ENCODE data around the gene ZNF506.
"Not testable (repeated sequence)": the region's sequence is repeated elsewhere in the genome, so short reads cannot be mapped to it uniquely, and the experiment has no call there.

The ZNF506 gene

DNA sequence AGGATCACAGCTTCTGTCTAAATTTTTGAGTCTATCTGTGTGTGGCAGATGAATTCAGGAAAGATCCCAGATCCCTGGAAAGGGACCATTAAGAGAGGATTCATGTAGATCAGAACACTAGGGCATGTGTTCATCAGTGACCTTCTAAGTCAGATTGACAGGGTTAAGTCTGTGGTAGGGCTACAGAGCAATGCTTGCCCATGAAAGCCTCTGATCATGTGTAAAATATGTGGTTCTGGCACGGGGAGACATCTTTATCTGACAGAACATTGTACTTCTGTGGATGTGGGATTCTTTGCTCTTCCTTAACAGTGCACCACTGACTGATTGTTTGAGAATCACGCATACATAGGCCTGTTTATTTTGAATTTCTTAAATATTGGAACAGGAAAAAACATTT, 42.9 kb downstream of the ZNF506 start:
- no peak overlapping the region for H3K4me3 ChIP-seq (ENCODE audit: low read depth, low read length)
- TF ChIP-seq, protein P1, sequence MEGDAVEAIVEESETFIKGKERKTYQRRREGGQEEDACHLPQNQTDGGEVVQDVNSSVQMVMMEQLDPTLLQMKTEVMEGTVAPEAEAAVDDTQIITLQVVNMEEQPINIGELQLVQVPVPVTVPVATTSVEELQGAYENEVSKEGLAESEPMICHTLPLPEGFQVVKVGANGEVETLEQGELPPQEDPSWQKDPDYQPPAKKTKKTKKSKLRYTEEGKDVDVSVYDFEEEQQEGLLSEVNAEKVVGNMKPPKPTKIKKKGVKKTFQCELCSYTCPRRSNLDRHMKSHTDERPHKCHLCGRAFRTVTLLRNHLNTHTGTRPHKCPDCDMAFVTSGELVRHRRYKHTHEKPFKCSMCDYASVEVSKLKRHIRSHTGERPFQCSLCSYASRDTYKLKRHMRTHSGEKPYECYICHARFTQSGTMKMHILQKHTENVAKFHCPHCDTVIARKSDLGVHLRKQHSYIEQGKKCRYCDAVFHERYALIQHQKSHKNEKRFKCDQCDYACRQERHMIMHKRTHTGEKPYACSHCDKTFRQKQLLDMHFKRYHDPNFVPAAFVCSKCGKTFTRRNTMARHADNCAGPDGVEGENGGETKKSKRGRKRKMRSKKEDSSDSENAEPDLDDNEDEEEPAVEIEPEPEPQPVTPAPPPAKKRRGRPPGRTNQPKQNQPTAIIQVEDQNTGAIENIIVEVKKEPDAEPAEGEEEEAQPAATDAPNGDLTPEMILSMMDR (IDR thresholded peaks at IDR 0.05; ENCODE audit: low read depth, low read length, missing control alignments): no peak
- in situ Hi-C loops (cut with HindIII; ENCODE audit: low sequenced_read_pairs): no loop called here
- no peak for DNase-seq (ENCODE audit: low read depth)

DNA sequence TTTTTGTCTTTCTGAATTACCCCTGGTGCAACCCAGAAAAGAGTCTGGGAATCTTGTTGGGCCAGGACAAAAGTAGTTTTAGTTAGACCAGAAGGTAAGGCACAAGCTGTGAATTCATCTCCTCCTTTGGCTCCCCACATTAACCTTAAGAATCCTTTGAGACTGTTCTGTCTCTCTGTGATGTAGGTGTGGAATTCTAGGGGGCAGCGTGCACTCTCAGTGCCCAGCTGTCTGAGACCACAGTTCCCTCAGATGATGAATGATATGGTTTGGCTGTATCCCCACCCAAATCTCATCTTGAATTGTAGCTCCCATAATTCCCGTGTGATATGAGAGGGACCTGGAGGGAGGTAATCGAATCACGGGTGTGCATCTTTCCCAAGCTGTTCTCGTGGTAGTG, 43.9 kb downstream of the ZNF506 start:
- TF ChIP-seq, protein P1 (IDR thresholded peaks at IDR 0.05; ENCODE audit: low read depth, low read length, missing control alignments): no peak
- no peak overlapping the region for H3K4me3 ChIP-seq (ENCODE audit: low read depth, low read length)
- DNase-seq (ENCODE audit: low read depth): no peak
- in situ Hi-C loops (cut with HindIII; ENCODE audit: low sequenced_read_pairs): no loop called here

GRCh38 chr19:19776206-19777008, 45.1 kb downstream of the ZNF506 start:
- H3K4me3 ChIP-seq (ENCODE audit: low read depth, low read length): peak overlapping the region; percentile 84
- DNase-seq (ENCODE audit: low read depth): peak; percentile 96
- in situ Hi-C loops (cut with HindIII; ENCODE audit: low sequenced_read_pairs): no loop called here
- TF ChIP-seq, protein P1 (IDR thresholded peaks at IDR 0.05; ENCODE audit: low read depth, low read length, missing control alignments): no peak

DNA sequence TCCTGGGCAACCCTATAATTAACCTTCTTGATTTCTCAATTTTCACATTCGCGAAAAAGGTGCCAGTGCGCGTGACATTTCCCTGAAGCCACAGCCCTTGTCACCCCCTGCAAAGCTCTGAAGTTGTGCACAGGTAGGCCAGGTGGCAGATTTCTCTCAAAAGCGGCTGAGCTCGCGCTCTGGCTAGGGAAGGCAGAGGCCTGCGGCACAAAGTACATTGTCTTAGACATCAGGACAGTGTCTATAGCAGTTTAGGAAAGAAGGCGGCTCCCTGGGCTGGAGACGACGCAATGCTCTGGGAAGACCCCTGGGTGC, 45.7 kb downstream of the ZNF506 start:
- in situ Hi-C loops (cut with HindIII; ENCODE audit: low sequenced_read_pairs): no loop called here
- DNase-seq (ENCODE audit: low read depth): no peak
- peak overlapping the region; percentile 84 for H3K4me3 ChIP-seq (ENCODE audit: low read depth, low read length)
- TF ChIP-seq, protein P1 (IDR thresholded peaks at IDR 0.05; ENCODE audit: low read depth, low read length, missing control alignments): no peak

DNA sequence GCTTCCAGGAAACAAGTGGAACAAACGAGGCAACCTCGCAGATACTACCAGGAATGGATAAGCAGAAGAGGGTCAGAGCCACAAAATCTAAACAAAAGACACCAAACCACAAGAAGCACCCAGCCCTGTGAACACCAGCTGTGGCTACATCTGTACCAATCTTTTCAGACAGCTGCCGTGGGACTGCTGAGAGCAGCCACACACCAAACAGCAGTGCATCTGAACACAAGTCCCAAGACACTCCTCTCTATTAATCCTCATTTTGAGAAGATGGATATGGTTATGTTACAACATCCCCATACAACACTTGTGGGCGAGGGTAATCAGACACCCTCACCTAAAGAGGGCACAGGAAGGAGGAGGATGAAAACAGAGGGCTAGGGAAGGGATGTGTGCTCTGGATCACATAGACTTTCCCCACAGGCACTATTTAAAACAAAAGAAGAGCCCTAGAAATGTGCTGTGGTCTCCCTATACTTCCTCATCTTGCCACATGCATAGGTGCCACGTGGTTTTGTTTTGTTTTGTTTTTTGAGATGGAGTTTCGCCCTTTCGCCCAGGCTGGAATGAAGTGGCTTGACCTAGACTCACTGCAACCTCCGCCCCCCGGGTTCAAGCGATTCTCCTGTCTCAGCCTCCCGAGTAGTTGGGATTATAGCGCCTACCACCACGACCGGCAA, 47.1 kb downstream of the ZNF506 start:
- in situ Hi-C loops (cut with HindIII; ENCODE audit: low sequenced_read_pairs): no loop called here
- TF ChIP-seq, protein P1 (IDR thresholded peaks at IDR 0.05; ENCODE audit: low read depth, low read length, missing control alignments): no peak
- no peak overlapping the region for H3K4me3 ChIP-seq (ENCODE audit: low read depth, low read length)
- DNase-seq (ENCODE audit: low read depth): no peak

GRCh38 chr19:19771963-19772362, 49.6 kb downstream of the ZNF506 start:
- H3K4me3 ChIP-seq (ENCODE audit: low read depth, low read length); in situ Hi-C loops (cut with HindIII; ENCODE audit: low sequenced_read_pairs); DNase-seq (ENCODE audit: low read depth): not testable (repeated sequence)

GRCh38 chr19:19769971-19770370, 51.6 kb downstream of the ZNF506 start:
- DNase-seq (ENCODE audit: low read depth); in situ Hi-C loops (cut with HindIII; ENCODE audit: low sequenced_read_pairs); H3K4me3 ChIP-seq (ENCODE audit: low read depth, low read length): not testable (repeated sequence)
